HFF-Myc (cell line): ENCODE measurements around the gene EPN1.

Experiments used
- DNase-seq: peaks from one replicate; pipeline ENCODE4 v3.0.0-alpha.2; 2011; ENCODE audit warnings: low read depth; ENCODE audit errors: extremely low read depth
- H3K4me3 ChIP-seq: replicated peaks from 2 replicates; pipeline ENCODE4 v1.5.1; 2011; ENCODE audit warnings: low read depth, mild to moderate bottlenecking, control low read depth, low read length
- CTCF ChIP-seq: IDR thresholded peaks from 2 replicates; pipeline ENCODE4 v1.5.1; 2012; ENCODE audit warnings: mild to moderate bottlenecking, low read depth, low read length, control low read depth; ENCODE audit errors: missing control alignments

EPN1 gene

GRCh38 chr19:55674841-55675660, at the start of gene EPN1:
Gene EPN1, plus strand, starts transcription at chr19:55675226. Its CDS starts 3,402 bp downstream, at chr19:55678628.
- peak; percentile 86 for DNase-seq
- peak within 1 kb of the TSS; percentile 77 for H3K4me3 ChIP-seq
- no peak for TF ChIP-seq CTCF

GRCh38 chr19:55626350-55626749, 48.7 kb upstream of the EPN1 start:
- H3K4me3 ChIP-seq = no peak overlapping the region
- no peak for DNase-seq
- TF ChIP-seq CTCF = no peak

- no peak overlapping the region for H3K4me3 ChIP-seq
- peak; percentile 94 for DNase-seq
- peak; percentile 88 for TF ChIP-seq CTCF
Measured at GRCh38 chr19:55632463-55632834, 42.6 kb upstream of the EPN1 start.

DNA sequence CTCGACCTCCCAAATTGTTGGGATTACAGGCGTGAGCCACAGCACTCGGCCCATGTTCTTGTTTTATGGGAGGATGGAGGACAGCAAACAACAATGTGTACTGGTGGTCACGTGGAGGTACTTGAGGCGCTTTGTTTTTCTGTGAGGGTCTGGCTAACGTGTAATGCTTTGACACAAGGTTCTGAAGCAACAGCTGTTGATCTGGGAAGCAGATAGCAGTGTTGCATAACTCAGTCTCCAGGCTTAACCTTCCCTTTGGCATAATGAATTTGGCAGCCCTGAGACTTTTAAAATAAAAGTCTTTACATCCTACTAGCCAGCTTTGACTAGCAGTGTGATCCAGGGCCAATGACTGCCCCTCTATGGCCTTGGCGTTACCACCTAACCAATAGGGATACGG, 41.2 kb upstream of the EPN1 start:
- DNase-seq = no peak
- no peak overlapping the region for H3K4me3 ChIP-seq
- no peak for TF ChIP-seq CTCF

DNA sequence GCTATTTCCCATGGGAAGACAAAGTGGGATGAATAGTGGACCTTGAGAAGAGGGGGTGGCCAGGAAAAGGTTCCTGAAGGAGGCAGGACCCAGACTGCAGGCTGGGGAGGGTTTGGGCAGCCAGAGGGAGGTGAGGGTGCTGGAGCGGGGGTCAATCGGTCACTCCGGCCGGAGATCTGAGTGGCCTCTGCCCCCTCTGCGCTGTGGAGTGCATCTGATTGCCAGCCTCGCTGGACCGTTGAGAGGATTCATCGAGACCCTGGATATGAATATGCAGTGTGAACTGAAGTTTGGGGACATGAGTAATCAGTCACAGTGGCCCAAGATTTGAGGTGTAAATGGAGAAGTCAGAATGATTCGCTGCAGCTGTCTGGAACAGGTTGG, 39.7 kb upstream of the EPN1 start:
- no peak for DNase-seq
- TF ChIP-seq CTCF = no peak
- H3K4me3 ChIP-seq = peak overlapping the region; percentile 98

DNA sequence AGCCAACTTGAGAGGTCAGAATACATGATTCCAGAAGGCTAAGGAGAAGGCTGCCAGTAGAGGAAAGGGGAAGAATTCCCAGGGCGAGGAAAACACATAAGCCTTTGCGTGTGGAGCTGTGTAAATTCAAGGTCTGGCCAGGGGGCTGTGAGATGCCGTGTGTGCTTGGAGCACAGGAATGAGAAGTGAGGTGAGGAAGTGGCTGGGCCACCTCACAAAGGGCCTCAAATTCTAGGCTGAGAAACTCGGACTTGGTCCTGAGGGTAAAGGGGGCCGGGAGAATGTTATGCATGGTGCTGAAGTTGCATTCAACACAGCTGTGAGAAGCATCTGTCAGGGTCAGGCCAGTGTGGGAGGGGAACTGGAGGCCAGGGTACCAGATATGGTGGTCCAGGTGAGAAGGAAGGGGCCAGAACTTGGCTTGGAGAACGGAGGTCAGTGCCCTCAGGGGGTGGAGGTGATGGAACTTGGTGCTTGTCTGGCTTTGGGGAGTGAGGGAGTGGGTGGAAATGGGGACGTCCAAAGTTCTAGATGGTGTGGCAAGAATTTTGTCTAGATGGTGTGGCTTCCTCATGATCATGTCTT, 39.1 kb upstream of the EPN1 start:
- peak overlapping the region; percentile 98 for H3K4me3 ChIP-seq
- TF ChIP-seq CTCF = no peak
- DNase-seq = no peak
